ENCODE results near the gene SLC48A1. TPM values are rescaled to one million over a fixed set of nuclear protein-coding genes. Genes with fewer than 3 reads are reported as not detected.

The SLC48A1 gene
- total RNA-seq, 2 donors from 2014 or later = 5.9 to 6.9 TPM

DNA sequence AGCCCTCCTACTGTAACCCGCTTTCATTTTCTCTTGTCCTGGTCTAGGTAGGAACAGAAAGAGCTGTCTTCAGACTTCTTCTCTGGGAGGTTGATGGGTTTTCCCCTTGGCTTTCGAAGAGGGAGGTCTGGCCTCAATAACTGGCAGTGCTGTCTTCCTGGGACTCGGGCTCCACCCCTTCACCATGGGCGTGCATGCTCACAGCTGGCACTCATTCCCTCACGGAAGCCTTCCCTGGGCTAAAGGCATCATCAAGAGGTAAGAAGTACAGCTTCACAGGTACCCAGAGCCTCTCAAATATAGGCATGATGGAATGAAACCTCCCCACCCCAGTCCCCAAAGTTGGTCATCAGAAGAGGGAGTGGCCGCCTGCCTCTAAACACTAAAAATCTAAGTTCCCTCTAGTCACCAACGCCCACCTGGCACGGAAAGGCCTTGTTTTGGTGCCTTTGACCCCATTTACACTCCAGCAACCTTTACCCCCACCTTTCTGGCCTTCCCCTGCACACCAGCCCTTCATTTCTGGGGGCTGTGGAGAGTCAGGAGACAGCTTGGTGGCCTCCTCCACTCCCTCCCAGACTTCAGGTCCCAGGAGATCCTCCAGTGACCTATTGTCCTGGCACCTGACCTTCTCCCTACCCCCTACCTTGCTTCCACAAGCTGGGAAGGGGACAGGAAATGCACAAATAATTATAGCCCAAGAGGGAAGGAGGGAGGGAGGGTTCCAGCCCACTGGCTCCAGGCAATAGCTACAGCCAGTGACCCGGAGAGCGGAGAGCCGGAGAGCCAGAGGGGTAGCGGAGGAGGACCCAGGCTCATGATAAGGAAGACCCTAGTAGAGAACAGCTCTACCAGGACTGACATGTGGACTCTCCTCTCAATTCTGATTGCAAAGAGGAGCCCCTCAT, 17.1 kb upstream of the SLC48A1 start:
- peak overlapping the region; percentile 92 for H3K27ac Mint-ChIP-seq
- no peaks in the 10 kb centered on the region for H3K27me3 Mint-ChIP-seq
- peak overlapping the region; percentile 75 for H3K4me3 Mint-ChIP-seq
- peaks cover 26% of the 10 kb centered on the region for H3K4me1 Mint-ChIP-seq
- ATAC-seq = peak; percentile 56
- no peaks in the 10 kb centered on the region for H3K9me3 ChIP-seq (ENCODE audit: control insufficient read depth, low read length, poor library complexity, severe bottlenecking)
- no peaks in the 10 kb centered on the region for H3K36me3 Mint-ChIP-seq (ENCODE audit: low read depth)
- no peak for DNase-seq

DNA sequence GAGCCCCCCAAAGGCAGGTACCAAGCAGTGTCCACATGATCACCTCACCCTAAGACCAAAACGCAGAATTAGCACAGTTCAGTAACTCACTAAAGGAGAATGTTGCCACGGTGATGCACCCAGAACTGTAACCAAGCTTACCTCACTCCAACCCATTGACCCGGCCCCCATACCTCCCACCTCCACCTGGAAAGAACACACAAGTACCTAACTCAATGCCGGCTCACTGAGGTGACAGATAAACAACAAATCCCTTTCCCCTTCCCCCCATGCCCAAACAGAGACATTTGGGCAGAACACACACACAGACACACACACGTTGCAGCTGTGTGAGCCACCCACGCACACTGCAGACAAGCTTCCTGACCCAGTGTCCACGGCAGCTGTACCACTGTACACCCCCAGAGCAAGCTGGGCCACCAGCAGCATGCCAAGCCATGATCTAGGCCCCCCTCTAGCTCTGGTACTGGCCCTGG, 15.6 kb upstream of the SLC48A1 start:
- Mint-ChIP-seq H3K27ac (peak overlapping the region; percentile 56), H3K4me3 (no peak overlapping the region), H3K4me1 (peaks cover 28% of the 10 kb centered on the region), H3K36me3 (ENCODE audit: low read depth) (no peaks in the 10 kb centered on the region), H3K27me3 (no peaks in the 10 kb centered on the region)
- no peaks in the 10 kb centered on the region for H3K9me3 ChIP-seq (ENCODE audit: control insufficient read depth, low read length, poor library complexity, severe bottlenecking)
- DNase-seq = no peak
- no peak for ATAC-seq

- peaks cover 28% of the 10 kb centered on the region for H3K4me1 Mint-ChIP-seq
- H3K4me3 Mint-ChIP-seq = peak overlapping the region; percentile 85
- no peaks in the 10 kb centered on the region for H3K27me3 Mint-ChIP-seq
- H3K27ac Mint-ChIP-seq = peak overlapping the region; percentile 56
- no peak for ATAC-seq
- no peaks in the 10 kb centered on the region for H3K36me3 Mint-ChIP-seq (ENCODE audit: low read depth)
- H3K9me3 ChIP-seq (ENCODE audit: control insufficient read depth, low read length, poor library complexity, severe bottlenecking) = no peaks in the 10 kb centered on the region
- DNase-seq = no peak
Observed at GRCh38 chr12:47757840-47758583, 15.0 kb upstream of the SLC48A1 start.

DNA sequence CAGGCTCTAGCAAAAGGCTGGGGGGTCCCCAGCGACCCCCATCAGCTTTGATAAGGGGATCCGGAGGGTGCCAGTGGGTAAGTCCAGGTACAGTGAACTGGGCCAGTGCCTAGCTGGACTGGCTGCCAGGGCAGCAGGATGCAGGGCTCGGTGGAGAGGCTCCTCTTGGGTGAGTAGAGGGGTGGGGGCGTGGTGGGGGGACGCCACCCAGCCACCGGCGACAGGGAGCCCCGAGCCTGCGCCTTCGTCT, 14.5 kb upstream of the SLC48A1 start:
- Mint-ChIP-seq H3K27me3 (no peaks in the 10 kb centered on the region), H3K27ac (no peak overlapping the region), H3K36me3 (ENCODE audit: low read depth) (no peaks in the 10 kb centered on the region), H3K4me3 (peak overlapping the region; percentile 85), H3K4me1 (peaks cover 25% of the 10 kb centered on the region)
- no peaks in the 10 kb centered on the region for H3K9me3 ChIP-seq (ENCODE audit: control insufficient read depth, low read length, poor library complexity, severe bottlenecking)
- no peak for DNase-seq
- ATAC-seq = no peak

GRCh38 chr12:47758834-47759690, 14.0 kb upstream of the SLC48A1 start, which contains the start of gene RAPGEF3:
RAPGEF3 (minus strand) TSS chr12:47758880; CDS start chr12:47758556, 324 bp downstream.
- Mint-ChIP-seq H3K4me1 (peaks cover 27% of the 10 kb centered on the region), H3K27me3 (no peaks in the 10 kb centered on the region), H3K4me3 (peak within 1 kb of the TSS; percentile 85), H3K27ac (peak within 1 kb of the TSS; percentile 56), H3K36me3 (ENCODE audit: low read depth) (no peaks in the 10 kb centered on the region)
- peak; percentile 46 to 72 (median 68) for DNase-seq
- peak; percentile 83 for ATAC-seq
- H3K9me3 ChIP-seq (ENCODE audit: control insufficient read depth, low read length, poor library complexity, severe bottlenecking) = no peaks in the 10 kb centered on the region

DNA sequence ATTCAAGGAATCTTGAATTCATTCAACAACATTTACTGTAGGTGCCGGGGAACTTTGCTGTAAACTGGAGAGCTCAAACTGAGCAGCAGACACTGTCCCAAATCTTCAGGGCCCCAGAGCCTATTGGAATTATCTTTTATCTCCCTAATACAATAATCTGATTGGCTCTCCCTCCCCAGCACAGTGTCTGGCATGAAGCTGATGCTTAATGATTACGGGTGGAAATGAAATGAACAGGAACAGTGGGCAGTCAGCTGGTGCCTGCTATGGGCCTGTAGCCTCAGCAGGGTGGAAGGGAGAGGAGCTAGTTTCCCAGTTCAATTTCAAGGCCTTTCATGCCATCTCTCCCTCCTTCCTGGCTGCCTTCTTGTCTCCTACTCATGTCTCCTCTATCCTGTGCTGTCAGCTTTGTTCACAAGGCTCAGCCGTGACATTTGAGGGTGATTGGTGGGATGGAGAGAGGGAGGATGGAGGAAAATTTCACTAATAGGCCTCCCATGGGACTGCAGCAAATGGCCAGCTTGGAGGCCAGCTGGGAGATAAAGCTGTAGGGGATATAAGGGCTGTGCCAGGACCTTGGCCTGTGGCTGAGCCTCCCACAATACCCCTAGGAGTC, 10.1 kb upstream of the SLC48A1 start:
- DNase-seq (no peak), ATAC-seq (no peak)
- peaks cover 12% of the 10 kb centered on the region for H3K4me1 Mint-ChIP-seq
- H3K27me3 Mint-ChIP-seq = peaks cover 4% of the 10 kb centered on the region
- H3K4me3 Mint-ChIP-seq = no peak overlapping the region
- peaks cover 2% of the 10 kb centered on the region for H3K36me3 Mint-ChIP-seq (ENCODE audit: low read depth)
- H3K9me3 ChIP-seq (ENCODE audit: control insufficient read depth, low read length, poor library complexity, severe bottlenecking) = no peaks in the 10 kb centered on the region
- H3K27ac Mint-ChIP-seq = no peak overlapping the region

GRCh38 chr12:47763481-47764346, 9.3 kb upstream of the SLC48A1 start:
- peaks cover 2% of the 10 kb centered on the region for H3K36me3 Mint-ChIP-seq (ENCODE audit: low read depth)
- peaks cover 12% of the 10 kb centered on the region for H3K4me1 Mint-ChIP-seq
- no peak overlapping the region for H3K27ac Mint-ChIP-seq
- ATAC-seq (no peak), DNase-seq (no peak)
- H3K4me3 Mint-ChIP-seq = no peak overlapping the region
- H3K9me3 ChIP-seq (ENCODE audit: control insufficient read depth, low read length, poor library complexity, severe bottlenecking) = no peaks in the 10 kb centered on the region
- H3K27me3 Mint-ChIP-seq = peaks cover 4% of the 10 kb centered on the region

DNA sequence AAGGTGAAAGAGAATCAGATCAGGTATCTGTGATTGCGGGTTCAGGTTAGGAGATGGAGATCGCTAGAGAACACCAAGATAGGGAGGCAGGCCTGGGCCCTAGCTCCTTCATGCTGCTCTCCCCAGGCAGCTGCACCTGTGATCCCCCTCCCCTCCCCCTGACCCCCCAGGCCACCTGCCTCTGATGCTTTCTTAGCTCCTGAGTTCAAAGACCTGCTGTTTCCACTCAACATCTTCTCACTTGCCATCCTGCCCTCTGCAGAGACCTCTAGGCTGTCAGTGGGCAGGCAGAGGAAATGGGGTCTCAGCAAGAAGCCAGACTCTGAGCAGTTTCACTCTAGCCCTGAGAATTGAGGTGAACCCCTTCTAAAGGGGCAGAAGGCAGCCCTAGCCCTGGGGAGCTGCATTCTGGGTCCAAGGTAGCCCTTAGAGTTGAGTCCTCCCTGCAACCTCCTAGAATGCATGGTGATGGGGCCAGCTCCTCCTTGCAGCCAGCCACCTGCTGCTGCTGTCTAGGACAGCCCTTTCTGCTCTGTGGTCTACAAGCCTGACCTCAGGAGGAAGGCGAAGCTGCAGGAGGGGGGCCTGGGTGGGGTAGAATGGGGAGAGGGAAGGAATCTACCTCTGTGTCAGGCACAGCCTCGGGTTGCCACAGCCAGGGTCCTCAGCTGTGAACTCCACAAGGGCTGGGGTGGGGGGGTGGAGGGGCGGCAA, 6.4 kb upstream of the SLC48A1 start:
- no peak overlapping the region for H3K4me3 Mint-ChIP-seq
- ATAC-seq (peak; percentile 56), DNase-seq (no peak)
- peaks cover 8% of the 10 kb centered on the region for H3K4me1 Mint-ChIP-seq
- H3K27me3 Mint-ChIP-seq = peaks cover 4% of the 10 kb centered on the region
- H3K27ac Mint-ChIP-seq = no peak overlapping the region
- no peaks in the 10 kb centered on the region for H3K9me3 ChIP-seq (ENCODE audit: control insufficient read depth, low read length, poor library complexity, severe bottlenecking)
- peaks cover 2% of the 10 kb centered on the region for H3K36me3 Mint-ChIP-seq (ENCODE audit: low read depth)

DNA sequence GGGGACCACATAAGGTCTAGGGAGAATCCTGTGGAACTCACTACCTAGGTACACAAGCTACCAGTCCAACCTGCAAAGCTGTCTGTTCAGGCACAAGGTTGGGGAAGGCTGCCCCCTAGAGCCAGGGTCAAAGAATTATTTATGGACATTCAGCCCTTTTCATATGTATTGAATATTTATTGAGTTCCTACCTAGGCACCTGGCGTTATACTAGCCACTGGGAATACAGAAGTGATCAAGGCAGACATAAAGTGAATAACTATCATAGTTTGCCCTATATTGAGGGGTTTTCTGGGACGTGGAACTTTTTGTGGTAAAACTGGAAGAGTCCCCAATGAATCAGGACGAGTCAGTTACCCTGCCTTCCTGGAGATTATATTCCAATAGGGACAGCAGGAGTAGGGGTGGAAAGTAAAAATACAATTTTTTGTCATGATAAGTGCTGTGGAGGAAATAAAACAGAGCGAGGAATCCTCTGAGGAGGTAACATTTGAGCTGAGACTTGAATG, 5.8 kb upstream of the SLC48A1 start:
- H3K36me3 Mint-ChIP-seq (ENCODE audit: low read depth) = peaks cover 2% of the 10 kb centered on the region
- ATAC-seq (peak; percentile 82), DNase-seq (peak; percentile 46 to 66 (median 53))
- no peak overlapping the region for H3K27ac Mint-ChIP-seq
- peaks cover 4% of the 10 kb centered on the region for H3K27me3 Mint-ChIP-seq
- no peak overlapping the region for H3K4me3 Mint-ChIP-seq
- H3K9me3 ChIP-seq (ENCODE audit: control insufficient read depth, low read length, poor library complexity, severe bottlenecking) = no peaks in the 10 kb centered on the region
- H3K4me1 Mint-ChIP-seq = peaks cover 7% of the 10 kb centered on the region

DNA sequence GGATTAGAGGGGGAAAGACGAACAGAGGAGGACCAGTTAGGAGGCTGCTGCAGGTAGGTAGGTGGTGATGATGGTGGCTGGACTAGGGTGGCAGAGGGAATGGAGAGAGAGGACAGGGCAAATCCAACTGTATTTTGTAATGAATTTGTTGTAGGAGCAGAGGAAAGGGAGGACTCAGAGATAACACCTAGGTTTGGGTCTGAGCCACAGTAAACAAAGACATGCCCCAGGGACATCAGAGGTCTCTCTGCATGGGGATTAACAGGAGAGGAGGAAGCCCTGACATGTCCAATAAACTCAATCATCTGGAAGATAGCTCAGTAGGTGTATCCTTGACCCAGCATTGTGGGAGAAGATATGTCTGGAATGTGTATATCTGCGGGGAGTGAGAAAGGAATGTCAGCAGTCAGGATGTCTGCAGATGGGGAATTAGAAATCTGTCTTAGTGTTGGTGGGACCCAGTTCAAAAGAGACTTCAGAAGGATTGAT, 4.7 kb upstream of the SLC48A1 start:
- peaks cover 4% of the 10 kb centered on the region for H3K27me3 Mint-ChIP-seq
- H3K4me3 Mint-ChIP-seq = no peak overlapping the region
- ATAC-seq = no peak
- peaks cover 8% of the 10 kb centered on the region for H3K4me1 Mint-ChIP-seq
- DNase-seq = no peak
- no peak overlapping the region for H3K27ac Mint-ChIP-seq
- no peaks in the 10 kb centered on the region for H3K9me3 ChIP-seq (ENCODE audit: control insufficient read depth, low read length, poor library complexity, severe bottlenecking)
- peaks cover 2% of the 10 kb centered on the region for H3K36me3 Mint-ChIP-seq (ENCODE audit: low read depth)

Data from T-helper 17 cell (primary cell).